HCT116 (cell line): ENCODE measurements around the gene DDX3X.

Experiments
- EZH2 ChIP-seq: fragments of 200-600 bp; sonication (generic); IDR thresholded peaks from 2 replicates; pipeline ENCODE4 v1.6.1; 2017; ENCODE audit warnings: antibody characterized with exemption, mixed run types
- FOSL1 ChIP-seq: IDR thresholded peaks from 2 replicates; pipeline ENCODE4 v1.6.1; 2012; ENCODE audit warnings: low read depth
- JUND ChIP-seq: IDR thresholded peaks from 2 replicates; pipeline ENCODE4 v1.6.1; 2012
- POLR2A ChIP-seq: IDR thresholded peaks from 2 replicates; pipeline ENCODE4 v1.7.0; 2011; ENCODE audit warnings: borderline replicate concordance; ENCODE audit not compliant: insufficient read depth, insufficient read length; ENCODE audit errors: extremely low read depth
- POLR2AphosphoS5 ChIP-seq: IDR thresholded peaks from 2 replicates; pipeline ENCODE4 v1.6.1; 2011; ENCODE audit warnings: mild to moderate bottlenecking, low read depth, low read length, moderate library complexity
- RAD21 ChIP-seq: IDR thresholded peaks from 2 replicates; pipeline ENCODE4 v1.6.1; 2012; ENCODE audit warnings: low read depth, mild to moderate bottlenecking
- ZNF274 ChIP-seq: fragments of 200-500 bp; sonication (Bioruptor generic); IDR thresholded peaks from 2 replicates; pipeline ENCODE4 v1.6.1; 2014; ENCODE audit warnings: mild to moderate bottlenecking, low read depth, low read length, inconsistent platforms
- TF ChIP-seq, protein P1 (sequence below): IDR thresholded peaks from 2 replicates; pipeline ENCODE4 v1.6.1; 2012; ENCODE audit warnings: low read depth
- TF ChIP-seq, protein P2 (sequence below), 3 experiments: fragments of 200-600 bp in 1 of 3; sonication (generic) in 1 of 3; IDR thresholded peaks in 2 of 3; conservative IDR thresholded peaks in 1 of 3; 2 replicates each; pipeline ENCODE4 v1.5.1; 2012 to 2017; ENCODE audit warnings: low read depth in 2 of 3, low read length in 2 of 3, antibody characterized with exemption in 1 of 3, borderline replicate concordance in 1 of 3, control low read depth in 1 of 3, mild to moderate bottlenecking in 1 of 3, mixed read lengths in 1 of 3, mixed run types in 1 of 3, moderate library complexity in 1 of 3; ENCODE audit not compliant: insufficient read depth in 1 of 3
- TF ChIP-seq, protein P3 (sequence below): IDR thresholded peaks from 2 replicates; pipeline ENCODE4 v1.6.1; 2011; ENCODE audit warnings: mild to moderate bottlenecking, low read length, moderate library complexity; ENCODE audit not compliant: insufficient replicate concordance; ENCODE audit errors: extremely low read depth

DNA sequence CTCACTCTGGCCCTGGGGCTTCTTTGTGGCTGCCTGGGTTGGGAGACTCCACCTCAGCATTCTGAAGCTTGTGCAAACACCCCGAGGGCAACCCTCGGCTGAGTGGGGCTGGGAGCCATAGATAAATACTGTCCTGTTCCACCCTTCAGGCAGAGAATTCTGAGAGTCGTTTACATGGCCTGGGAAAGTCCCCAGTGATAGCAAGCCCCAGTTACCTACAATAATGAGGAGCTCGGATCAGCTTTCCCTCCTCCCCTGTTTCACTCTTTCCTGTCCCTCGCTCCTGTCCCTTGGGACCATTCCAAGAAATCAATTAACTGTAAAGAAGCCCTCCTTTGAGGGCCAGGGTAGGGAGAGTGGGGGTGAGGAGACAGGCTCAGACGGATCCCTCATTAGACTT is 31.6 kb upstream of the DDX3X start:
- TF ChIP-seq, protein P1, sequence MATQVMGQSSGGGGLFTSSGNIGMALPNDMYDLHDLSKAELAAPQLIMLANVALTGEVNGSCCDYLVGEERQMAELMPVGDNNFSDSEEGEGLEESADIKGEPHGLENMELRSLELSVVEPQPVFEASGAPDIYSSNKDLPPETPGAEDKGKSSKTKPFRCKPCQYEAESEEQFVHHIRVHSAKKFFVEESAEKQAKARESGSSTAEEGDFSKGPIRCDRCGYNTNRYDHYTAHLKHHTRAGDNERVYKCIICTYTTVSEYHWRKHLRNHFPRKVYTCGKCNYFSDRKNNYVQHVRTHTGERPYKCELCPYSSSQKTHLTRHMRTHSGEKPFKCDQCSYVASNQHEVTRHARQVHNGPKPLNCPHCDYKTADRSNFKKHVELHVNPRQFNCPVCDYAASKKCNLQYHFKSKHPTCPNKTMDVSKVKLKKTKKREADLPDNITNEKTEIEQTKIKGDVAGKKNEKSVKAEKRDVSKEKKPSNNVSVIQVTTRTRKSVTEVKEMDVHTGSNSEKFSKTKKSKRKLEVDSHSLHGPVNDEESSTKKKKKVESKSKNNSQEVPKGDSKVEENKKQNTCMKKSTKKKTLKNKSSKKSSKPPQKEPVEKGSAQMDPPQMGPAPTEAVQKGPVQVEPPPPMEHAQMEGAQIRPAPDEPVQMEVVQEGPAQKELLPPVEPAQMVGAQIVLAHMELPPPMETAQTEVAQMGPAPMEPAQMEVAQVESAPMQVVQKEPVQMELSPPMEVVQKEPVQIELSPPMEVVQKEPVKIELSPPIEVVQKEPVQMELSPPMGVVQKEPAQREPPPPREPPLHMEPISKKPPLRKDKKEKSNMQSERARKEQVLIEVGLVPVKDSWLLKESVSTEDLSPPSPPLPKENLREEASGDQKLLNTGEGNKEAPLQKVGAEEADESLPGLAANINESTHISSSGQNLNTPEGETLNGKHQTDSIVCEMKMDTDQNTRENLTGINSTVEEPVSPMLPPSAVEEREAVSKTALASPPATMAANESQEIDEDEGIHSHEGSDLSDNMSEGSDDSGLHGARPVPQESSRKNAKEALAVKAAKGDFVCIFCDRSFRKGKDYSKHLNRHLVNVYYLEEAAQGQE, result no peak
- TF ChIP-seq, protein P2, sequence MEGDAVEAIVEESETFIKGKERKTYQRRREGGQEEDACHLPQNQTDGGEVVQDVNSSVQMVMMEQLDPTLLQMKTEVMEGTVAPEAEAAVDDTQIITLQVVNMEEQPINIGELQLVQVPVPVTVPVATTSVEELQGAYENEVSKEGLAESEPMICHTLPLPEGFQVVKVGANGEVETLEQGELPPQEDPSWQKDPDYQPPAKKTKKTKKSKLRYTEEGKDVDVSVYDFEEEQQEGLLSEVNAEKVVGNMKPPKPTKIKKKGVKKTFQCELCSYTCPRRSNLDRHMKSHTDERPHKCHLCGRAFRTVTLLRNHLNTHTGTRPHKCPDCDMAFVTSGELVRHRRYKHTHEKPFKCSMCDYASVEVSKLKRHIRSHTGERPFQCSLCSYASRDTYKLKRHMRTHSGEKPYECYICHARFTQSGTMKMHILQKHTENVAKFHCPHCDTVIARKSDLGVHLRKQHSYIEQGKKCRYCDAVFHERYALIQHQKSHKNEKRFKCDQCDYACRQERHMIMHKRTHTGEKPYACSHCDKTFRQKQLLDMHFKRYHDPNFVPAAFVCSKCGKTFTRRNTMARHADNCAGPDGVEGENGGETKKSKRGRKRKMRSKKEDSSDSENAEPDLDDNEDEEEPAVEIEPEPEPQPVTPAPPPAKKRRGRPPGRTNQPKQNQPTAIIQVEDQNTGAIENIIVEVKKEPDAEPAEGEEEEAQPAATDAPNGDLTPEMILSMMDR (IDR thresholded peaks at IDR 0.05 in 2 of 3, conservative IDR thresholded peaks at IDR 0.05 in 1 of 3; ENCODE audit: borderline replicate concordance in 1 of 3, insufficient read depth in 1 of 3, low read depth in 2 of 3, low read length in 2 of 3), result no peak
- TF ChIP-seq ZNF274 (no peak), POLR2A (no peak), EZH2 (no peak), JUND (no peak), RAD21 (no peak), POLR2AphosphoS5 (no peak), FOSL1 (no peak)
- TF ChIP-seq, protein P3, sequence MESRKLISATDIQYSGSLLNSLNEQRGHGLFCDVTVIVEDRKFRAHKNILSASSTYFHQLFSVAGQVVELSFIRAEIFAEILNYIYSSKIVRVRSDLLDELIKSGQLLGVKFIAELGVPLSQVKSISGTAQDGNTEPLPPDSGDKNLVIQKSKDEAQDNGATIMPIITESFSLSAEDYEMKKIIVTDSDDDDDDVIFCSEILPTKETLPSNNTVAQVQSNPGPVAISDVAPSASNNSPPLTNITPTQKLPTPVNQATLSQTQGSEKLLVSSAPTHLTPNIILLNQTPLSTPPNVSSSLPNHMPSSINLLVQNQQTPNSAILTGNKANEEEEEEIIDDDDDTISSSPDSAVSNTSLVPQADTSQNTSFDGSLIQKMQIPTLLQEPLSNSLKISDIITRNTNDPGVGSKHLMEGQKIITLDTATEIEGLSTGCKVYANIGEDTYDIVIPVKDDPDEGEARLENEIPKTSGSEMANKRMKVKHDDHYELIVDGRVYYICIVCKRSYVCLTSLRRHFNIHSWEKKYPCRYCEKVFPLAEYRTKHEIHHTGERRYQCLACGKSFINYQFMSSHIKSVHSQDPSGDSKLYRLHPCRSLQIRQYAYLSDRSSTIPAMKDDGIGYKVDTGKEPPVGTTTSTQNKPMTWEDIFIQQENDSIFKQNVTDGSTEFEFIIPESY, result no peak
